Measurements from ENCODE around the gene KCNQ1OT1.

Gene KCNQ1OT1

DNA sequence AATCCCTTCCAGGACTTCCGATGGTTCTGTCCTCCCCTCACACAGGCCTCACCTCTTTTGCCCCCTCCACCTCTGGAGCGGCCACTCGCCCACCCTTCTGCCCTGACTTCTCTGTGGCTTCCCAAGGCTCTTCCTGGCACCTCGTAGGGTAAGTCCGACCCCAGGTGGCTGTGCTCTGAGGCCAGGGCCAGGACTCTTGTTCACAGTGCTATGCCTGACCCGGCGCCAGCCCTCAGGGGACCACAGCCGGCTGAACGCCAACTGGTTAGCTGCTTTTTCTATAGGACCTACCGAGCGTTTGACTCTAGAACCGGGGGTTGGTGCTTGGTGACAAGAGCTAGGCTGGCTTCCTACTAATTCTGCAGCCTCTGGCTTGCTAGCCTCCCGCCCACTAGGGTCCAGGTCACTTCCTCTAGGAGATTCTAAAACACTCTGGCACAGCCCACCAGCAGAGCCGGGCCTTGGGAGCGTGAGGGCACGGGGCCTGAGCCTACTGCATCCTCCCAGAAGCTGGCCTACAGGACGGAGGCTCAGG is 28.4 kb upstream of the KCNQ1OT1 start:
- Histone ChIP-seq H3K79me2 (ENCODE audit: low read length) (no peaks in the 10 kb centered on the region), H3K27ac (ENCODE audit: low read length) (no peak overlapping the region), H3K27me3 (replicated peaks; ENCODE audit: insufficient read depth, low read length) (no peaks in the 10 kb centered on the region), H2AFZ (ENCODE audit: low read length) (no peak overlapping the region), H3K9me3 (replicated peaks; ENCODE audit: insufficient read depth, low read length) (no peaks in the 10 kb centered on the region), H3F3A (ENCODE audit: insufficient read depth, low read length) (no peaks in the 10 kb centered on the region), H3K9me2 (replicated peaks; ENCODE audit: insufficient read depth, low read length) (no peaks in the 10 kb centered on the region), H3K4me3 (ENCODE audit: low read length) (no peak overlapping the region), H3K4me1 (ENCODE audit: low read length) (no peaks in the 10 kb centered on the region), H3K9ac (ENCODE audit: low read length) (no peak overlapping the region), H3K36me3 (replicated peaks; ENCODE audit: insufficient read depth, low read length) (no peaks in the 10 kb centered on the region), H3K4me2 (ENCODE audit: low read depth, low read length) (no peak overlapping the region), H4K20me1 (ENCODE audit: insufficient read depth, low read length) (no peaks in the 10 kb centered on the region)
- no peak for DNase-seq
- no peak for TF ChIP-seq EZH2phosphoT487 (IDR thresholded peaks at IDR 0.05; ENCODE audit: low read length)
- TF ChIP-seq, protein P1, sequence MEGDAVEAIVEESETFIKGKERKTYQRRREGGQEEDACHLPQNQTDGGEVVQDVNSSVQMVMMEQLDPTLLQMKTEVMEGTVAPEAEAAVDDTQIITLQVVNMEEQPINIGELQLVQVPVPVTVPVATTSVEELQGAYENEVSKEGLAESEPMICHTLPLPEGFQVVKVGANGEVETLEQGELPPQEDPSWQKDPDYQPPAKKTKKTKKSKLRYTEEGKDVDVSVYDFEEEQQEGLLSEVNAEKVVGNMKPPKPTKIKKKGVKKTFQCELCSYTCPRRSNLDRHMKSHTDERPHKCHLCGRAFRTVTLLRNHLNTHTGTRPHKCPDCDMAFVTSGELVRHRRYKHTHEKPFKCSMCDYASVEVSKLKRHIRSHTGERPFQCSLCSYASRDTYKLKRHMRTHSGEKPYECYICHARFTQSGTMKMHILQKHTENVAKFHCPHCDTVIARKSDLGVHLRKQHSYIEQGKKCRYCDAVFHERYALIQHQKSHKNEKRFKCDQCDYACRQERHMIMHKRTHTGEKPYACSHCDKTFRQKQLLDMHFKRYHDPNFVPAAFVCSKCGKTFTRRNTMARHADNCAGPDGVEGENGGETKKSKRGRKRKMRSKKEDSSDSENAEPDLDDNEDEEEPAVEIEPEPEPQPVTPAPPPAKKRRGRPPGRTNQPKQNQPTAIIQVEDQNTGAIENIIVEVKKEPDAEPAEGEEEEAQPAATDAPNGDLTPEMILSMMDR (IDR thresholded peaks at IDR 0.05; ENCODE audit: low read length) = no peak
- TF ChIP-seq EZH2 (optimal IDR thresholded peaks at IDR 0.05; ENCODE audit: low read depth, low read length) = no peak

GRCh38 chr11:2726964-2727363 is 27.2 kb upstream of the KCNQ1OT1 start:
- Histone ChIP-seq H3F3A (ENCODE audit: insufficient read depth, low read length) (no peaks in the 10 kb centered on the region), H3K4me1 (ENCODE audit: low read length) (no peaks in the 10 kb centered on the region), H3K4me2 (ENCODE audit: low read depth, low read length) (no peak overlapping the region), H4K20me1 (ENCODE audit: insufficient read depth, low read length) (no peaks in the 10 kb centered on the region), H2AFZ (ENCODE audit: low read length) (no peak overlapping the region), H3K27ac (ENCODE audit: low read length) (no peak overlapping the region), H3K9me2 (replicated peaks; ENCODE audit: insufficient read depth, low read length) (no peaks in the 10 kb centered on the region), H3K79me2 (ENCODE audit: low read length) (no peaks in the 10 kb centered on the region), H3K27me3 (replicated peaks; ENCODE audit: insufficient read depth, low read length) (no peaks in the 10 kb centered on the region), H3K9ac (ENCODE audit: low read length) (no peak overlapping the region), H3K4me3 (ENCODE audit: low read length) (no peak overlapping the region), H3K9me3 (replicated peaks; ENCODE audit: insufficient read depth, low read length) (no peaks in the 10 kb centered on the region), H3K36me3 (replicated peaks; ENCODE audit: insufficient read depth, low read length) (no peaks in the 10 kb centered on the region)
- DNase-seq = no peak
- TF ChIP-seq EZH2 (optimal IDR thresholded peaks at IDR 0.05; ENCODE audit: low read depth, low read length) (no peak), EZH2phosphoT487 (IDR thresholded peaks at IDR 0.05; ENCODE audit: low read length) (no peak)
- TF ChIP-seq, protein P1 (IDR thresholded peaks at IDR 0.05; ENCODE audit: low read length) = no peak

- no peaks in the 10 kb centered on the region for H3K9me3 ChIP-seq (replicated peaks; ENCODE audit: insufficient read depth, low read length)
- no peak for DNase-seq
- no peaks in the 10 kb centered on the region for H3K27me3 ChIP-seq (replicated peaks; ENCODE audit: insufficient read depth, low read length)
- H2AFZ ChIP-seq (ENCODE audit: low read length) = no peak overlapping the region
- H3K36me3 ChIP-seq (replicated peaks; ENCODE audit: insufficient read depth, low read length) = no peaks in the 10 kb centered on the region
- no peaks in the 10 kb centered on the region for H3K4me1 ChIP-seq (ENCODE audit: low read length)
- H3K4me2 ChIP-seq (ENCODE audit: low read depth, low read length) = no peak overlapping the region
- TF ChIP-seq EZH2 (optimal IDR thresholded peaks at IDR 0.05; ENCODE audit: low read depth, low read length) = no peak
- no peak for TF ChIP-seq EZH2phosphoT487 (IDR thresholded peaks at IDR 0.05; ENCODE audit: low read length)
- TF ChIP-seq, protein P1 (IDR thresholded peaks at IDR 0.05; ENCODE audit: low read length) = no peak
- no peak overlapping the region for H3K4me3 ChIP-seq (ENCODE audit: low read length)
- H3K9me2 ChIP-seq (replicated peaks; ENCODE audit: insufficient read depth, low read length) = no peaks in the 10 kb centered on the region
- H3F3A ChIP-seq (ENCODE audit: insufficient read depth, low read length) = no peaks in the 10 kb centered on the region
- H3K27ac ChIP-seq (ENCODE audit: low read length) = no peak overlapping the region
- no peaks in the 10 kb centered on the region for H4K20me1 ChIP-seq (ENCODE audit: insufficient read depth, low read length)
- no peak overlapping the region for H3K9ac ChIP-seq (ENCODE audit: low read length)
- H3K79me2 ChIP-seq (ENCODE audit: low read length) = no peaks in the 10 kb centered on the region
These were observed 25.8 kb upstream of the KCNQ1OT1 start for GRCh38 chr11:2725368-2726300.
